Hindlimb muscle (tissue), 1 donor: Measurements from ENCODE around the gene NHSL1. TPM values are rescaled to one million over a fixed set of nuclear protein-coding genes. Genes with fewer than 3 reads are reported as not detected.

ENCODE experiments used
- DNase-seq: peaks from one replicate; pipeline ENCODE4 v3.0.0-alpha.2; 2013
- polyA plus RNA-seq: library from polyadenylated mRNA; unstranded; fragments of 120-200 nt; gene quantifications from one replicate; pipeline ENCODE4 v1.2.1, GENCODE V29; 2013; ENCODE audit not compliant: insufficient read length

NHSL1 gene
- polyA plus RNA-seq, 1 donor: 37.3 TPM

GRCh38 chr6:138523347-138524210 lies 24.3 kb upstream of the NHSL1 start:
- no peak for DNase-seq

GRCh38 chr6:138522611-138523010 lies 23.3 kb upstream of the NHSL1 start:
- no peak for DNase-seq

GRCh38 chr6:138521790-138522189 lies 22.5 kb upstream of the NHSL1 start:
- no peak for DNase-seq

GRCh38 chr6:138520463-138520862 lies 21.2 kb upstream of the NHSL1 start:
- DNase-seq: no peak

- no peak for DNase-seq
Observed at GRCh38 chr6:138518054-138518453, 18.8 kb upstream of the NHSL1 start.

- DNase-seq: no peak
Observed at GRCh38 chr6:138517635-138518034, 18.3 kb upstream of the NHSL1 start.

- no peak for DNase-seq
Observed at GRCh38 chr6:138515657-138516248, 16.5 kb upstream of the NHSL1 start.

- DNase-seq: no peak
Observed at GRCh38 chr6:138514860-138515540, 15.7 kb upstream of the NHSL1 start.

GRCh38 chr6:138512609-138513008 lies 13.3 kb upstream of the NHSL1 start:
- DNase-seq: no peak

- no peak for DNase-seq
Observed at GRCh38 chr6:138510093-138510492, 10.8 kb upstream of the NHSL1 start.

- no peak for DNase-seq
Observed at GRCh38 chr6:138509371-138509770, 10.1 kb upstream of the NHSL1 start.

GRCh38 chr6:138508676-138508988 lies 9.3 kb upstream of the NHSL1 start:
- no peak for DNase-seq

- DNase-seq: no peak
Observed at GRCh38 chr6:138507977-138508675, 8.8 kb upstream of the NHSL1 start.

- no peak for DNase-seq
Observed at GRCh38 chr6:138504764-138505689, 5.7 kb upstream of the NHSL1 start.

- DNase-seq: no peak
Observed at GRCh38 chr6:138503881-138504680, 4.8 kb upstream of the NHSL1 start.

- DNase-seq: no peak
Observed at GRCh38 chr6:138502546-138502945, 3.3 kb upstream of the NHSL1 start.

- DNase-seq: no peak
Observed at GRCh38 chr6:138500867-138501446, 1.7 kb upstream of the NHSL1 start.

- DNase-seq: no peak
Observed at GRCh38 chr6:138500045-138500665, 861 bp upstream of the NHSL1 start.

- DNase-seq: no peak
Observed at GRCh38 chr6:138498629-138499302, 528 bp downstream of the NHSL1 start.

- no peak for DNase-seq
Observed at GRCh38 chr6:138497286-138497685, 2.0 kb downstream of the NHSL1 start.
